GM11168 (cell line): ENCODE results near the gene MS4A4E.
"Not testable (repeated sequence)": the region's sequence is repeated elsewhere in the genome, so short reads cannot be mapped to it uniquely, and the experiment has no call there.

Source experiments
- in situ Hi-C: fragments of 300-500 bp; cut with MboI; formaldehyde crosslinking; loops from one replicate; pipeline ENCODE4 v1.12.0; 2022; ENCODE audit warnings: low sequenced_read_pairs; ENCODE audit not compliant: unreplicated experiment

Gene MS4A4E

DNA sequence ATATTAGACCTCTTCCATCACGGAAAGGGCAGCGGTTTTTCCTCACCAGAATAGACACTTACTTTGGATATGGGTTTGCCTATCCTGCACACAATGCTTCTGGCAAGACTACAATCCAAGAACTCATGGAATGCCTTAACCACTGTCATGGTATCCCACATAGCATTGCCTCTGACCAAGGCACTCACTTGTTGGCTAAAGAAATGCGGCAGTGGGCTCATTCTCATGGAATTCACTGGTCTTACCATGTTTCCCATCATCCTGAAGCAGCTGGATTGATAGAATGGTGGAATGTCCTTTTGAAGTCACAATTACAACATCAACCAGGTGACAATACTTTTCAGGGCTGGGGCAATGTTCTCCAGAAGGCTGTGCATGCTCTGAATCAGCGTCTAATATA, 20.8 kb downstream of the MS4A4E start:
- in situ Hi-C loops: no loop called here

DNA sequence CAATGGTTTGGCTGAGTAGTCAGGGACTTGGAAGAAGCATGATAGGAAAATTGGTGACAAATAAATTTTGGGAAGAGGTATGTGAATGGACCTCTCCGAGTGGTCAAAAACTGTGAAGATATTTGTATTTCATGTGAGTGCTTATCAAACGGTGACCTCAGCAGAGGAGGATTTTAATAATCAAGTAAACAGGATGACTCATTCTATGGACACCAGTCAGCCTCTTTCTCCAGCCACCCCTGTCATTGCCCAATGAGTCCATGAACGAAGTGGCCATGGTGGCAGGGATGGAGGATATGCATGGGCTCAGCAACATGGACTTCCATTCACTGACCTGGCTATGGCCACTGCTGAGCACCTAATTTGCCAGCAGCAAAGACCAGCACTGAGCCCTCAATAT, 21.2 kb downstream of the MS4A4E start:
- in situ Hi-C loops: no loop called here

DNA sequence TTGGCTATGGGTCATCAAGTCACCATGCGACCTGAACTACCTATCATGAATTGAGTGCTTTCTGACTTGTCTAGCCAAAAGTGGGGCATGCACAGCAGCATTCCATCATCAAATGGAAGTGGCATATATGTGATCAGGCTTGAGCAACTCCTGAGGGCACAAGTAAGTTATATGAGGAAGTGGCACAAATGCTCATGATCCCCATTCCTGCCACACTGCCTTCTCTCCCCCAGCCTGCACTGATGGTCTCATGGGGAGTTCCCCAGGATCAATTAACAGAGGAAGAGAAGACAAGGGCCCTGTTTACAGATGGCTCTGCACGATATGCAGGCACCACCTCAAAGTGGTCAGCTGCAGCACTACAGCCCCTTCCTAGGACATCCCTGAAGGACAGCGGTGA, 21.8 kb downstream of the MS4A4E start:
- in situ Hi-C loops: no loop called here

DNA sequence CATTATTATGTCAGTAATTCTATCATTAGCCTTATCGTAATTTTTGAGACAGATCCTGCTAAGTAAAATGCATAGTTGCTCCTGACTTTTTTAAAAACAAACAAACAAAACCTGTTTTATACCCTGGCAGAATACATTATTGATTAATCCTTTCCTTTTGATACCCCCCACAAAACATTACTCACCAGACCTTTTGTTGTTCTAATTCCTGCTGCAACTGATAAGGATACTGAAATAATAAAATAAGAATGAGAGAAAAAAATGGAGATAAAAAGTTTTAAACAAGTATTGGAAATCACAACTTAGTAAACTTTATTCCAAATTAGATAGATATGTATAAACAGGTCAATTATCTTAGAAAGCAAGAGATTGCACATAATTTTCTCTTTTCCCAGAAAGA, 28.6 kb downstream of the MS4A4E start:
- in situ Hi-C loops: no loop called here

DNA sequence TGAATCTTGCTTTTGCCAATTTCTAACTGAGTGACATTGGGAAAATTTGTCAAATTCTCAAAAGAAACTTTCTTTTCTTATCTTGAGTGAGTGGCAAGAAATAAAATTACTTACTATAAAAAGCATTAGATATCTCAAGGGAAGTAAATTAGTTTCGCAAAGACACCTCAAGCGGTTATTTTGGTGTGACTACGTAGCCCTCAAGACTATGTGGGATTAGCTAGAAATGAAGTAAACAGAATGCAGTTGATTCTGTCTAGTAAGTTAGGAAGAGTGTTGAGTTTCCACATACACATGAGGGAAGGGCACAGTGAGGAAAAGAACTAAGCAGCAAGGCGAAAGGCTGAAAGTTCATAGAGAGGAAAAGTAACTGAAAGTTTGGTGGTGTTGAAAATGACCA, 31.7 kb downstream of the MS4A4E start:
- in situ Hi-C loops: no loop called here

DNA sequence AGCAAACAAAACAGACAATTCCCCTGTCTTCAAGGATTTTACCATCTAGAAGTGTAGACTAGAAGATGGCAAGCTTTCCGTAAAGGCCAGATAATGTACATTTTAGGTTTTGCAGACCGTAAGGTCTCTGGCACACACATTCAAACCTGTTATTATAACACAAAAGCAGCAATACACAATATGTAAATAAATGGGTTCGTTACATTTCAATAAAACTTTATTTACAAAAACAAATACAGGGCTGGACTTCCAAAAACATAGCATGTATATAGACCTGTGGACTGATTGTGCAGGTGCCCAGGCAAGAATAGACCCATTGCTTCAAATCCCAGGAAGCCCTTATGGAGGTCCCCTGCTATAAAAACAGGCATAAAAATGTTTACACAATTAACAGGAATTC, 33.0 kb downstream of the MS4A4E start:
- in situ Hi-C loops: no loop called here

DNA sequence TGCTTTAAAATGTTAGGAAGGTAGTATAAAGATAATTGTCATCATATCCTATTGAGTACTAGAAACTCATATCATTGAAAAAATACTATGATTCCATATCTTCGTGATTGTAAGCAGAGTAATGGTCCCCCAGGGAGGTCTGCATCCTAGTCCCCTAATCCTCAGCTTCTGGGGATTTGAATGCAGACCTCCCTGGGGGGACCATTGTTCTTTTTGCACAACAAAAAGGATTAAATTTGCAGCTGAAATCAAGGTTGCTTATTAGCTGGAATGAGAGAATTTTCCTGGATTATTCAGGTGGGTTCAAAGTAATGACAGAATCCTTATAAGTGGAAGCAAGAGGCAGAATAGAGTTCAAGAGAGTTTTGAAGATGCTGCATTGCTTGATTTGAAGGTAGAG, 34.0 kb downstream of the MS4A4E start:
- in situ Hi-C loops: no loop called here

DNA sequence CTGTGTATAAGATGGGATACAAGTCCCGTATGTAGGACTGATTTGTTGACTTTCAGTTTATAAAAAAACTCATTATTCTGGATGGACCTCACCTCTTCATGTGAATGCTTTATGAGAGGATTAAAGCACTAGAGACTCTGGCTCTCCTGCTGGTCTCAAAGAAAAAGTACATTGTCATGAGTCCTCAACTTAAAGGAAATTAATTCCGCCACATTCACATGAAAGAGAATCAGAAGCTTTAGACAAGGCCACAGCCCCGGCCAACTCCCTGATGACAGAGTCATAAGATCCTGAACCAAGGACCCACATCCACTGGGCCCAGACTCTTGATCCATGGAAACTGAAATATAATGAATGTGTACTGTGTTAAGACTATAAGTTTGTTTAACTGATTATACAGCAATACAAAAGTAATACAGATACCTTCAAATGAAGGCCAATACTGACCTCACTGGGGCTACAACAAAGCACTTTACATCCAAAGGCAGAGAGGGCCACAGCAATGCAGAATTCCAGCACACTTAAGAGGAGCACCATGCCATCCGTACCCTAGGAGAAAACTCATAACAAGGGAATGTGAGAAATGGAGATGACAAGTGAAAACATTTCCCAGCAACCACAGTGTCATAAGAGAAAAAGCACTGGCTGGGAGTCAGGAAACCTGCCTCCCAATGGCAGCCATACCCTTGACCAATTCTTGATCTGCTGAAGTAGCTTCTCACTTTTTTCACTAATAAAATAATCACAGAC, 34.6 kb downstream of the MS4A4E start:
- in situ Hi-C loops: no loop called here

DNA sequence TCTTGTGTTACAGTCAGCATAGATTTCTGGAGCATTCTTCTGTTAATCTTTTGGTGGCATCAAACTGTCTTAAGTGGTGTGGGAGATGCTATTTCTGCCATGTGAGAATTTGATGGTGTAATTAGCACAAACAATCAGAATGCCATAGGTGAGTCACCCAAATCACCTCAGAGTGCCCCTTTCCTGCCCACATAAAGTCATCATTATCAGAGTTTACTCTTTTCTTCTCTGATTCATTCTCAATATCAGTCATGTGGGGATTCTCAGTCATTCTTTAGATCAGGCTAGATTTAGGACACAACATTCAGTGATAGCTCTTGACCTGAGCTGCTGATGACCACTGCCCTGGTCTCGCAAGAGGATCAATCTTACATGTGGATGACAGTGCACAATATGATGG, 36.3 kb downstream of the MS4A4E start:
- in situ Hi-C loops: no loop called here

DNA sequence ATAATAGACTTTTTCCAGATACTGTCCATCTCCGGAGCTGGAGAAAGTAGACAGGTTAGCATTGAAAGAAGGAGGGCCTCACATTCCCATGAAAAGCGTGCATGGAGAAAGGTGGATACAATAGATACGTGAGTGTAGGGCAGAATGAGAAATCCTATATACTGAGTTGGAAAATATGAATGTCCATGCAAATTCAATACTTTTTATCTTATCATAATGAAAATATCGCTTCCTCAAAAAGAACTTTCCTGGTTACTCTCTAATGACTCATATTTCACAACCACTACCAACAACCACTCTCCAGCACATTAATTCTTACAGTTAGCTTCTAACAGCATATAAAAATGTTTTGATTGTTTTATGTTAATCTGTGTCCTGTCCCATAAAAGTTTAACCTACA, 38.0 kb downstream of the MS4A4E start:
- in situ Hi-C loops: no loop called here

DNA sequence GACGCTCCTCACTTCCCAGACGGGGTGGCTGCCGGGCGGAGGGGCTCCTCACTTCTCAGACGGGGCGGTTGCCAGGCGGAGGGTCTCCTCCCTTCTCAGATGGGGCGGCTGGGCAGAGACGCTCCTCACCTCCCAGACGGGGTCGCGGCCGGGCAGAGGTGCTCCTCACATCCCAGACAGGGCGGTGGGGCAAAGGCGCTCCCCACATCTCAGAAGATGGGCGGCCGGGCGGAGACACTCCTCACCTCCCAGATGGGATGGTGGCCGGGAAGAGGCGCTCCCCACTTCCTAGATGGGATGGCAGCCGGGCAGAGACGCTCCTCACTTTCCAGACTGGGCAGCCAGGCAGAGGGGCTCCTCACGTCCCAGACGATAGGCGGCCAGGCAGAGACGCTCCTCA, 41.6 kb downstream of the MS4A4E start:
- in situ Hi-C loops: not testable (repeated sequence)

DNA sequence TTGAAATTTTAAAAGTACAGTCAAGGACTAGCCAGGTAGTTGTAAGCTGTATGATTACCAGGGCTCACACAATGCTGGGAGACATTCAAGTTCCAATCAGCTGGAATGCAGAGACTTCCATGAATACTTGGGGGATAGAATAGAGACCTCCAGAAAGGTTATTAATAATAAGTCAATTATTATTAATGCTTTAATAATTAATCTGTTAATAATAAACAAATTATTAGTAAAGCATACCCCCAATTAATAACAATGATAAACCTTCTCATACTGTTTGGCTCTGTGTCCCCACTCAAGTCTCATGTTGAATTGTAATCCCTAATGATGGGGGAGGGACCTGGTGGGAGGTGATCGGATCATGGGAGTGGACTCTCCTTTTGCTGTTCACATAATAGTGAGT, 45.5 kb downstream of the MS4A4E start:
- in situ Hi-C loops: no loop called here

DNA sequence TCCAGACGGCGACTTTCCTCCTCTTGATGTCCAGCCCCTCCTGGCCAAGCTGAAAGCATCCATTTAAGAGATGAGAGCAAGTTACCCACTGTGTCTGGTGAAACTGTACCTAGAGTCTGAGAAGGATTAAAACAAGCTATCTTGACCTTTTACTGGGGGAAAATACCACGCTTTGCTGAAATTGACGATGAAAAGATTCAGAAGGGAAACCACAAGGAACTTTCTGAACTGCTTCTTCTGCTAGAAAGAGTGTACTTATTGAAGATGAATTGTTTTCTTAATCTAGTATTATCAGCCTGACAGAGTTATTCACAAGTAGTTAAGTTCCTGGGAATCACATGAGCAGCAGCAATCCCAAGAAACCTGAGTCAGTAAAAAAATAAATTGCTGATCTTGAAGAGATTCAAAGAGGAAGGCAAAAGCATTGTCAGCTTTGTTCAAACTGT, 47.0 kb downstream of the MS4A4E start:
- in situ Hi-C loops: no loop called here

DNA sequence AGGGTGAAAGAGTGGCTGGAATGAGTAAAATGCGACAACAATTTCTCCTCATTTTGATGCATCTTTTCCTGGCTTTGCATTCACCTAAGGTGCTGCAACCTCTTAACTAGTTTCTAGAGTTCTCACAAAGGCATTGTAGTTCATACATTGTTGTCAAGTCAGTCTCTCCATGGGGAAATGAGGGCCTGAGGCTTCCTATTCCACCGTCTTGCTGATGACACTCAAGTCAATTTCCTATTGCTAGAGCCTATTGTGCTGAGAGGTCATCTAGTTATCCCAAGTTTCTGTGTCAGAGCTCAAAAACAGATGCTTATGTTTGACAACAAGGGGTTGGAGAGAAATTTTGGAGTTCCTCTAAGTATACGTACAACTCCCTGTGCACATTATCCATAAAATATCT, 48.4 kb downstream of the MS4A4E start:
- in situ Hi-C loops: no loop called here

DNA sequence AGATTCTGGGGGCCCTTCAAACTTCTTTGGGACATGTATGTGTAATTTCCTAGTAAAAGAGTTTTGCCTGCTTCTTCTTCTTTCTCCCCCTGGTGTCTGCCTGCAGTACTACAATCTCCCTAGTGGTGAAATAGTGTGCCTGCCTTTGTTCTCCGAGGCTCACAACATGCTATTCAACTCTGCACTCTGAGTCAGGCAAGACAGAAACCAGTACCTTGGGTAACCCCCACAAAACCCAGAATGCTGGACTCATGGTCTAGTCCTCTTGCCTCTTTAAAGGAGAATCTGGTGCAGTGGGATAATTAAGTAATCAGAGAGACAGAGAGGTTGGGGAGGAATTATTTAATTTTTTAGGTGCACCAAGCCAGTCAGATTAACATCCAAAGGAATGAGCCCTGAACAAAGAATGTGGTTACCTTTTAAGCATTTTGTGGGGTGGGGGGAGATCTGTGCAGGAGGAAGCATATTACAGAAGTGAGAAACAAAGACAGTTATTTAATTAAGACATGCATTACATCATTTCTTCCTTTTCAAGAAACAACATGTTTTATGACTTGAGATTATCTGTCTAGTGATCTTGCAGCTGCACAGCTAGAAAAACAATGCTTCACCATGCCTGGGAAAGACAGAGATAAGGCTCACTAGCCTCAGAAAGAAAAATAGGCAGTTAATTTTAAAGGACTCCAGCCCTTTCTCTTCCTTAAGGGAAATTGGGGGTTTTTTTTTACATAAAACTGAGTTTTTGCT, 49.1 kb downstream of the MS4A4E start:
- in situ Hi-C loops: no loop called here

DNA sequence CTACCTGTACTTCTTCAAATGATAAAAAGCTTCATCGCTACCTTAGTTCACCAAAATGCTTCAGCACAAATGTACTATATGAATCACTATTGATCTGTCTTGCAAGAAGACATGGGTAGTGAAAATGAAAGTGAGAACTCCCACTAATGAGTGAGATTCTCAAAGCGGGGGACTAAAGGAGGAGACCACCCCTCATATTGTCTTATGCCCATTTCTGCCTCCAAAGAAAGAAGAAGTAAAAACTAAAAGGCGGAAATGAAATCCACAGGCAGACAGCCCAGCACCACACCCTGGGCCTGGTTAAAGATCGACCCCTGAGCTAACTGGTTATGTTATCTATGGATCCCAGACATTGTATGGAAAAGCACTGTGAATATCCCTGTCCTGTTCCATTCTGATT, 50.4 kb downstream of the MS4A4E start:
- in situ Hi-C loops: not testable (repeated sequence)

DNA sequence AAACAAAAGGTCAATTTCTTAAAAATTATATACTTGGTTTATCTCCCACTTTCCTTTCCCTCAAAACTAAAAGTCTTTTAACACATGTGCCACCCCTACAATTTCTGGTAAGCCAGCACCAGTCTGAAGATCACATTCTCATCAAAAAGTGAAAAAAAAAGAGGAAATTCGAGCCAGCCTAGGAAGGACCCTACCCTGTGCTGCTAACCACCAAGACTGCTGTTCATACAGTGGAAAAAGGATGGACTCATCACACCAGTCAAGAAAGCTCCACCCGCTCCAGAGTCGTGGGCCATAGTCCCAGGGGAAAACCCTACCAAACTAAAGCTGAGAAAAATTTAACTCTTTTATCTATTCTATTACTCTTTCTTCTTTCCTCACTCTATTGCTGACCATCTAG, 54.5 kb downstream of the MS4A4E start:
- in situ Hi-C loops: not testable (repeated sequence)

DNA sequence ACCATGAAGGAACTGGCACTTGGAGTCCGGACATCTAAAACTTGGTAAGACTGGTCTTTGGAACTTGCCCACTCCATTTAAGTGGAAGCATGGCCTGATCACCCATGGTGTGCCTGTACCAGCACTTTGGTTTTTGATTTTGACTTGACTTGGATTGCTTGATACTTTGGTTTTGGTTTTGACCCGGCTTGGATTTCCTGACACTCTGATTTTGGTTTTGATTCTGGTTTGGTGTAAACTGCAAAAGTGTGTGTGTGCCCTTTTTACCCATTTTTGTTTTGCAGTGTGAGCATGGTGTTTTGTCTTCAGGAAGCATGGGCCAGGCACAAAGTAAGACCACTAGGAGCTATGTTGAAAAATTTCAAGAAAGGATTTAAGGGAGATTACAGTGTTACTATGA, 56.8 kb downstream of the MS4A4E start:
- in situ Hi-C loops: not testable (repeated sequence)

DNA sequence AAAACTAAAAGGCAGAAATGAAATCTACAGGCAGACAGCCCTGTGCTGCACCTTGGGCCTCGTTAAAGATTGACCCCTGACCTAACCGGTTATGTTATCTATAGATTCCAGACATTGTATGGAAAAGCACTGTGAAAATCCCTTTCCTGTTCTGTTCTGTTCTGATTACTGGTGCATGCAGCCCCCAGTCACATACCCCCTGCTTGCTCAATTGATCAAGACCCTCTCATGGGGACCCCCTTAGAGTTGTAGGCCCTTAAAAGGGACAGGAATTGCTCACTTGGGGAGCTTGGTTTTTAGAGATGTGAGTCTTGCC, 57.5 kb downstream of the MS4A4E start:
- in situ Hi-C loops: not testable (repeated sequence)

DNA sequence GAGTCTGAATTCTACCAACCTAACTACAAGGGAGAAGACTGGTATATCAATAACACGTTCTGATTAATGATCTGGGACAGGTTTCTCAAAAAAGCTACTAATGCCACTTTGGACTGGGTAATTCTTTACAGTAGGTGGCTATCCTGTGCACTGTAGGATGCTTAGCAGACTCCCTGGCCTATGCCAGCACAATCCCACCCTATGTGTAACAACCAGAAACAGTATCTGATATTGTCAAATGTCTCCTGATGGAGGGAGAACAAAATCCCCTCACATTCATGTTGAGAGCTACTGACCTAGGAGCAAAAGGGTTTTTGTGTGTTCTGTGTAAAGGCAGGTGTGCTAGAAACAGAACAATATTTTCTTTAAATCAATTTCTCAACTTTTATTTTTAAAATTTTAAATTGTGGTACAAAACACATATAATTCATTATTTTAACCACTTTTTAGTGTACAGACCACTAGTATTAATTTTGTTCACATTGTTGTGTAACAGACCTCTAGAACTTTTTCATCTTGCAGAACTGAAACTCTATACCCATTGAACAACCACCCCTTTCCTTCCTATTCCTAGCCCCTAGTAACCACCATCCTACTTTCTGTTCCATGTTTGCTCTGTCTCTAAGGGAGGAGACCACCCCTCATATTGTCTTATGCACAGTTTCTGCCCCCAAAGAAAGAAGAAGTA, 58.0 kb downstream of the MS4A4E start:
- in situ Hi-C loops: no loop called here

DNA sequence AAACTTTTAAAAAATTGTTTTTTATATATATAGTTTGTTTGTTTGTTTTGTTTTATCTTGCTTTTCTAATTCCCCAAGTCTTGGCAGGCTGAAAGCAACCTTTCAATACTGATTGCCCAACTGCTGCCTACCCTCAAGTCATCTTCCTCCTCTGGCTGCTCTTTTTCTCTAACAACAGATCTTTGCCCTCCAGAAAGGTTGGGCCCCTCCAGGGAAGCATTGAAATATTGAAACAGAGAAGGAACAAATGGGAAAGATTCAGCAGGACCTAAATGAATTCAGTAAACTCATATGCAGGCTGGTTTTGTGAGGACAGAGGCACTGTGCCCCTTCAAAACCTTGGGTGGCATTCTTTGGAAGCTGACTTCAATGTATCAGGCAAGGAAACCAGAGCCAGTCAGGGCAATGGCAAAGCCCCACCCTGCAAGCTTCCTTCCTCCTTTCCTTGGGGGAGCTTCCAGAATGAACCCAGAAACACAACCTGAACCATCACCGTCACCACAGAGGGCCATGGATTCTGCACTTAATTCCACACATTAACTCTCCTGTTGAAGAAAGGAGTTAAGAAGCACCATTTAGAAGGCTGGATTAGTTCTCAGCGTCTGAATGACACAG, 59.2 kb downstream of the MS4A4E start:
- in situ Hi-C loops: no loop called here
